HG03439 (cell line): ENCODE results near the gene DLG1.

Source experiments
- ATAC-seq: cut with Tn5 transposase; IDR thresholded peaks from one replicate; pipeline ENCODE4 v1.9.1; 2021; ENCODE audit warnings: mild to moderate bottlenecking, moderate library complexity; ENCODE audit not compliant: unreplicated experiment

Gene DLG1

DNA sequence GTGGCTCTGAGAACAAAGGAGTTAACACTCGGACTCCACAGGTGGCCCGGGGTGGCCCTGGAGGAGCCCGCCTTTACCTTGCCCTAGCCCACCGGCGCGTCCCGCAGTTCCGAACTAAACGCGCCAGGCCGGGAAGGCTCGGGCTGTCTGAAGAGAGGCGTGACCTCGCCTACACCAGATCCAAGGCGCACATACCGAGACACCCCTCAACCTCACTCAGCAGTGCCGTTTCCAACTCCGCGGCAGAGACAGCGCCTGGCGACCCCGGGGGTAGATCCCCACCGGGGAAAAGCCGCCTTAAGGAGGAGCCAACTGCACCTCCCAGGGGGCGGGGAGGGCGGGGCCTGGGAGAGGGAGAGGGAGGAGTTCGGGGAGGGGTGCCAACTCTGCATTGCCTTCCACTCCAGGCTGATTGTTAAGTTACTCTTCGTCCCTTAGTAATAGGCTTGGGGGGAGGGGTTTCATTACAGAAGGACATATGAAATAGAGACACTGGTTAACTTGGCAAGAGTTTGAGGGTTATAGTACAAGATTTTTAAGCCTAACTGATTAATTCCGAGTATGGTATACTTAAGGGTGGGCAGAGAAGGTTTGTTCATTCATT, at the start of gene DLG1:
TSS of gene DLG1 (minus strand) at position 272 of the 604 bp plus-strand sequence. CDS start 1,408 bp downstream, outside the sequence.
- peak; percentile 48 for ATAC-seq

DNA sequence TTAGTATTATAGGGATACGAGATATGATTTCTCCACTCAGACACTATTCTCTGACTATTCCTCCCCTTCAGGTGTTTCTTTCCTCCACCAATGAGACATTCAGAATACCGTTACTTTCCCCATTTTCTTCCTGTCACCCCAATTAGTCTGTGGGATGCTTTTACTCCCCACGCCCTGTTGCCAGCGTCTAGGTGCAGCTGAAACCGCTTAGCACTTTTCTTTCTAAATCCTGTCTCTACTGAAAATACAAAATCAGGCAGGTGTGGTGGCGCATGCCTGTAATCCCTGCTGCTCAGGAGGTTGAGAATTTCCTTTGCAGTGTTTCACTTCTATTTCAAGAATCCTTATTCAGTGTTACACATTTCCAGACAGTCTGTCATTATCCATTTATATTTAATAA, 49.6 kb upstream of the DLG1 start:
- no peak for ATAC-seq

DNA sequence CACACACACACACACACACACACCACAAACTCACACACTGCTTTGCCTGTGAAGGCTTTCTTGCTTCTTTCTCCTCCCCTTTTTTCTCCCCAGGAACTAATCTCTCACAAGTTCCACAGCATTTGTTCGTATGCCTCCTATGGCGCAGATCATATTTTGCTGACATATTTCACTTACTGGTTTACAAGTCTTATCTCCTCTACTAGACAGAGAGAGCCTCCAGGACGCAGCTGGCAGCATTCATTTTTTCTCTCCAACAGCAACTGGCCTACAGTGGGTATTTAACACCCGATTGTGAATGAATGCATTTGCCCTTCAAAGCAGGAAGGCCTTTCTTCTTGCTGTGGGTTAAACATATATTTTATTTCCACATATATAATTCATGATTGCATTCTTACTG, 47.0 kb upstream of the DLG1 start:
- ATAC-seq = no peak

DNA sequence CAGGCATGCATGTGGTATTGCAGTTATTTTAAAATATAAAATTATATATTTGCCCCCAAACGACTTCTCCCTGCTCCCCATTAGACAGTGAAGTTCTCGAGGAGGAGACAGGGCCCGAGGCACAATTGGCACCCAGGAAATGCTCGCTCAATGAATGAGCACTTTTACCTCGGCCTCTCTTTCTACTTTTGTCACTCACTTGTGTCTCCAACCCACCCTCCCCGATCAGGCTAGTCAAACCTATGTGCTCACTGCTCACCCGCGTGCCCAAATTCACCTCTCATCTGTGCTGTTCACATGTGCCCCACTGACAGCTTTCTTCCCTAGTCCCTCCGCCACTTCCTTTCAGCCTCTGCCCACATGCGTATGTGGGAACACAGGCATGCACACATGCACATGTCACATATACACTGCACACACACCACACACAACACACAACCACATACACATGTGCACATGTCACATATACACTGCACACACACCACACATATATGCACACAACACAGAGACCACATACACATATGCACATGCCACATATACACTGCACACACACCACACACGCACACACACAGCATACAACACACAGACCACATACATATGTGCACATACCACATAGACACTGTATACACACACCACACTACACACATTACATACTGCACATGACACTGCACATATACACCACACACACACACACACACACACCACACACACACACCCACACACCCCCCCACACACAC, 46.3 kb upstream of the DLG1 start:
- no peak for ATAC-seq

DNA sequence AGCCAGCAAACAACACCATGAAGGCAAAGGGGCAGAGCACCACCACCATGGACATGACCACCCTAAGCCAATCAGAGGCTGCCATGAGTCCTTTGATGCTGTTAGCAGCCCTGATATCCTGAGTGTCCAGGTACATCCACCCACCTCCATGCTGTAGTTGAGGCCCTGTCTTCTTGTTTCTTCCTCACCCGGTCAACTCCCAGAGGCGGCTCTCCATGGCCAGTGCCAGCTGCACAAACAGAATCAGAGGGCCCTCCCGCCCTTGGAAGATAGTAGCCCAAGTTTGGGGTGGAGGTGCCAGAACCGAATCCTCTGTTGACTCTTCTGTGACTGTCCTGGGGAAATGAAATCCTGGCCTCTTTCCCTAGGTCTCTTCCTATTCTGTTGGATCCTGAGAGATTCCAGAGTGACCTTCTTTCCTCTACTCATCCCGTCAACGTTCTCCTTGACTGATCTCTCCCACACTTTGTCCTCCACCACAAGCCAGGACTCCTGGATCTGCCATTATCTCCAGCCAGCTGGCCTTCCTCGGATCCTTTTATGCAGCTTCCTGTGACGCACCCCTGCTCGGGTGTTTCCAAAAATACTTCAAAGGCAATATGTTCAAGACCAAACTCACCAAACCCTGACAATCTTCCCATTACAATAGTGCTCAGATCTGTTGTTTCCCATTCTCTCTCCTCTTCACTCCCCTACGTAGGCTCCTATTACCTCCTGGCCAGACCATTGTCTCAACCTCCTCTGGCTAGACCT, 45.4 kb upstream of the DLG1 start:
- no peak for ATAC-seq

DNA sequence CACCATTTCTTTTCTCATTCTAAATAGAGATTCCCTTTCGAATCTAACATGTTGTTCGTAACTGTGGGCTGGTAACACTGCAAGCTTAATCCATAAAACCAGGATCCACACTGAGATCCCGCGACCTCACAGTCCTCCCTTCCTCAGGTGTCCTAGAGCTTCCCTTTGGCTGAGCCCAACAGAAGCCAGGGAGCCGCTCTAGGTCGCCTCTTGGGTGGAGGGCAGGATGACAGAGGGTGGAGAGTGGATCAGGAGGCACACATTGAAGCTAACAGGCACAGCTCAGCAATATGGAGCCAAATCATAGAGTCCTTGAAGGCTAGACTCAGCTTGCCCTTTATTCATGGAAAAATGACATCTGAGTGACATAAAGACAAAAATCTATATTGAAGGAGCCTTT, 44.7 kb upstream of the DLG1 start:
- no peak for ATAC-seq

DNA sequence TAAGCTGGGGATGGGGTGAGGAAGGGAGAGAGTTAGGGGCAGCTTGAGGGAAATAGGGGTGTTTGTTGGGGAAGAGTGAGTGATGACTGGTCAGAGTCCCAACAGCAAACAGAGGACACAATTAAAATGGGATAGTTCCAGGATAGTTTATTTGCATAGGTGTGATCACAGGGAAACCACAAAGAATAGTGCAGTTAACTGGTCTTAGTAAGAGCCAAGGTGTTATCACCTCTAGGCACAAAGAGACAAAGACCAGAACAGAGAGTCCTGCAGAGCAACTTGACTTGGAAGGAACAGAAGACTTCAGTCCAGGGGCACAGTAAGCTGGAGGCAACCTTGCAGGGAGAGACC, 42.1 kb upstream of the DLG1 start:
- no peak for ATAC-seq

DNA sequence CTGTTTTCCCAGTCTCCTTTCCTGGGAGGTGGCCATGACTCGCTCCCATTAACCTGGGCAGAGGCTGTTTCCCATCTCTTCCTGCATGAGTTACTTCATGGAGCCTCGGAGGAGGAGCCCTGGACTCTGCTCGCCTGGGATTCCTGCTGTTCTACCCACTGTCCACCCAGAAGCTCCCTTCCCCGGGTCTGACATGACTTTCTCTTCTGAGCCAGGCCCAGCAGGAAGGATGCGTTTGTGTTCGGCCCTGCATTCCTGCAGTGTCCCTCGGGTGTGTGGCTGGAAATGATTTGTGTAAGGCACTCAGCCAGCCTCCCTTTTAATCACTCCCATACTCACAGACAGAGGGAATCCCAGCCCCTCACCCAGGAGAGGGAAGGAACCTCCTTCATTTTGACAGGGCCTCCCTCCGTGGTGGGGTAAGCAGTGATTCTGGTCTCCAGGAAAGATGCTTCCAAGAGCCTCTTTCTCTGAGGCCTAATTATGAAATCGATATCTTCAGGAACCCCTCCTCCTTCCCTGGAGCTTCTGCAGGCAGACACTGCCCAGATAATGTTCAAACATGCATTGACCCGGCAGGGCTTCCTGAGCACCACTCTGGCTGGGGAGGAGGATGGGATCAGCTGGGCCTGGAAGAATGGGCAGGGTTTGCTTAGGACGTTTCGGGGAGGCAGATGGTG, 41.6 kb upstream of the DLG1 start:
- ATAC-seq = no peak

DNA sequence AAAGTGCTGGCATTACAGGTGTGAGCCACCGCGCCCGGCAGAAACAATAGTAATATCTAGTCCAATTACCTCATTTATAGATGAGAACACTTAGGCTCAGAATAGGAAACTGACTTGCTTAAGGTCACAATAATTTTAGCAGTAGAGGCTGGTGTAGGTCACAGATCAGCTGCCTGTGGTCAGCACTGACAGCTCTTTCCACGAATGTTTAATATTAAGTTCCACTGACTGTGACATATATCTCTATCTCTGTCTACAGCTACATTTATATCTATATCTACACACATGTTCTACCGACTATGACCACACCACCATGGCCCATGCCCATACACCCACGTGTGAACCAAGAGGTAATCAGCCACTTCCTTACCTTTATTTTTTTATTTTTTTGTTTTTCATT, 40.2 kb upstream of the DLG1 start:
- no peak for ATAC-seq

DNA sequence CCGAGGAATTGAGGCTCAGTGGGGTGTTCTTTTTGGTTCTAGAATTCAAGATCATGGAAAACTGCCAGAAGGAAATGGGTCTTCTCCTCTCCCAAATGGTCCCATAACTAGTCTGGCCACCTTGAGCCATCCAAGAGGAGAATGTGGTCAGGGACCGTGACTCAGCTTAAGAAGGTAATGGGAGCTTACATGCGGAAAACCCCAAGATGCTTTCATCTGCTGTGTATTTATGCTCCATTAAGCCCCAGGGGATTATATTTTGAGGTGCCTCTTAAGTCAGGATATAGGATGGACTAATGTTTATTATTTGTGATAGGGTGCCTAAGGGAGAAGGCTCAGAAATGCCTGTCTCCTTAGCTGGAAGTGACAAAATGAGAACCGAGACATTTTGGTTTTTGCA, 39.2 kb upstream of the DLG1 start:
- no peak for ATAC-seq

DNA sequence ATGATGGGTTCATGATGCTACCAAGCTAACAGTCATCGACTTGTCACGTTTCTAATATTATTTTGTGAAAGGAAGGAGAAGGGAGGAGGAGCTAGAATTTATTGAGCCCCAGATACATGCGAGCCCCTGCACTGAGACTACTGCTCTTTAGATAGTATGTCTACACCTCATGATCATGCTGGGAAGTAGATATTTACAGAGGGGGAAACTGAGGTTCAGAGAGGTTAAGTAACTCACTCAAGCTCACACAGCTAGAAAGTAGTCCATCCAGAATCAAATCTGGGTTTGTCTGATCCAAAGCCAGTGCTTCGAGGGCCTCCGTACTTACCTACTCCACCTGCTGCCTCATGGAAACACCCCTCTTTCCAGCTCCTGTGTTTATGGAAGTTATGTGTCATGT, 38.8 kb upstream of the DLG1 start:
- ATAC-seq = no peak

DNA sequence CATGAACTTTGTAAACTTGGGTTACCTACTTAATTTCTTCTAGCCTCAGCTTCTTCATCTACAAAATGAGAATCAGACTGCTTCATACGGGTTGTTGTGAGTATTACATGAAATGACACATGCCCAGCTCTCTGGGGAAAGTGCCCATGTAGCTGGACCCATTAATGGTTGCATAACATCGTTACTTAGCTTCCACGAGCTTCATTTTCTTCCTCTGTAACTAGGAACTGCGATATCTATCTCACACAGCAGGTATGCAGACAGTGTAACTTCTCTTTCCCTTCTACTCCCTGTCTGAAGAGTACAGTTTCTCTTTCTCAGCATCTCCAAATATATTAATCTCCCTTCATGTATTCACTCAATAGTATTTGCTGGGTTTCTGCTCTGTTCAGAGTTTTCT, 37.9 kb upstream of the DLG1 start:
- ATAC-seq = no peak

DNA sequence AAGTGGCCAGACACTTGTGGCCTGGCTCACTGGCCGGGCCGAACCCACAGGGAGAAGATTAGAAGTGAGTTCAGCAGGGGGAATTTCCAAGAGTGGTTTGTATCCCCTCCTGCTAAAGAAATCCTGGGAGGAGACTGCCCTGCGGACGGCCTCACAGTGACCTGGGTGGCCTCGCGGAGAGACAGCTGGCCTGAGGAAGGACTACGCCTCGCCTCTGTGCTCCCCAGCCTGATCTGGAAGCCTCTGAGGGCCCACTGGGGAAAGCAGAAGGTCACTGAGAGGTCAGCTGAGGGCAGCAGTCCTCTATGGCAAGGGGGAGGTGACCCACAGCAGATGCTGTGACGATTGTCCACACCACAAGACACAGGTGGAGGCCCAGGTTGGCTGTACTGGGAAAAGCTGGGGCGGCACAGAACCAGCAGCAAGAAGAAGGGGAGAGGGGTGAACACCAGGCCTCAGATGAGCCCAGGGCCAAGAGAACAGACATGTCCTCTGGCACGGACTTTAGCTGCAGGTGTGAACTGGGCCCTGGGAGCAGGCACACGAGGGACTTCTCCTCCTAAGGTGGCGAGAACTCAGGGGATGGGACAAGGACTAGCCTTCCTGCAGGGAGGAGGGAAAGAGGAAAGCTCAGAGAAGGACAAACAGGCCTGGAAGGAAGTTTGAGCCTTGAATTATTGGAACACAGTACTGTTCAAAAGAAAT, 37.2 kb upstream of the DLG1 start:
- ATAC-seq = no peak

DNA sequence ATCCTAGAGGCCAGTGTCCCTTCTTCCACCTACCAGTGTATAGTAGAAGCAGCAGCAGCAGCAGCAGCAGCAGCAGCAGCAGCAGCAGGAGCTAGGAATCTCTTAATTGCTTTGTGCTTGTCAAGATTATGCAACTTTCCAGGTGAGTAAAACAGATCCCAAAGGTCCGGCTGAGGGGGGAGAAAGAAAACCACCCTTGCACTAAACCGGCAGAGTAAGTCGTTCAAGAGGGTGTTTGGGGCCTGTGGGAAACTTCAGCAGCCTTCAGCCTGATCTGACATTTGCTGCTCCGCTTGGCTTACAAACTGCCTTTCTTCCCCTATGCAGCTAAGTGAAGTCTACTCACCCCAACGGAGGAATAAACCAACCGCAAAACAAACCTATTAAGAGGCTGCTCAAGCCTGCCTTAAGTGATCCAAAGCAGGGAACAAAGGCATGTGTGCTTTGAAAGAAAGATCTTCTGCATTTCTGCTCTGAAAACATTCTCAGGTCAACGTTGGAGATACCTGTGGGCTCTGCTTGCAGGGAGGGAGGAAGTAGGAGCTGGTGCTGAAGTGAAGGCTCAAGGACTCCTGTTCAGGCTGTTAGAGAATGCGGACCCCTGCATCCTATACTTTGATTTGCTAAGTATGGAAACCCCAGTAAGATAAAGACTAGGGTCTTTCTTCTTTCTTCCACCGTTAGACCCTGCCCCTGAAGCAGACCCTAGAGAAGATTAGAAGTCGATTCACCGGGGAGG, 35.7 kb upstream of the DLG1 start:
- no peak for ATAC-seq

DNA sequence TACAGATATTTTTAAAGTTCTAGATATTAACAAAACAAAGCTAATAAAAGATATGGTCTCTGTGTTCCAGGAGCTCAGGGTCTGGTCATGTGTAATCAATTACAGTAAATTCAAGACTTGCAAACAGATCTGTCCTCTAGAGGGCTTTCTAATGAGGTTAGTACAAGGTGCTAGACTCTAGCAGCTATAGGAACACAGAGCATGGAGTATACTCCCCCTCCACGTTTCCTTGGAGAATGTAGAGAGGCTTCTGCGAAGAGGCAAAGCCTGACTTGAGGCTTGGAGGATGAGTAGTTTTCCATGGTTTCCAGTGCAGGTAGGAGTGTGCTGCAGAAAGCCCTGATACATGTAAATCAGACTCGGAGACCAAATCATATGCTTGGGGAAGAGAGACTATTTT, 32.7 kb upstream of the DLG1 start:
- ATAC-seq = no peak

DNA sequence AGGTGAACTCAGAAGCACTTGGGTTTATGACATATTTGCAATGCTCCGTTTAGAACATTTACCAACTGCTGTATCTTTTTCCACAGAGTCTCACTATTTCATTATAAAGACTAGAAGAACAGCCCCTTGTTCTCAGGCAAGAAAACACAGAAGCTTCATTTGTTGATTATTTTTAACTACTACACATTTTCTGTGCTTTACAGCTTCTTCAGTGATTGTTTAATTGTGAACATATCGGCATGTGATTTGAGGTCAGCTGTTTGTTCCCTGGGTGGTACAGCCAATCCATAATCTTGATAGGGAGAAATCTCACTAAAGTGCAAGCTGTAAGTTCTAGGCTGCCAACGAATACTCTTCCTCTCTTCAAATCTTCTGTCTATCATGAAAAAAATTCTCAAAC, 31.0 kb upstream of the DLG1 start:
- no peak for ATAC-seq

DNA sequence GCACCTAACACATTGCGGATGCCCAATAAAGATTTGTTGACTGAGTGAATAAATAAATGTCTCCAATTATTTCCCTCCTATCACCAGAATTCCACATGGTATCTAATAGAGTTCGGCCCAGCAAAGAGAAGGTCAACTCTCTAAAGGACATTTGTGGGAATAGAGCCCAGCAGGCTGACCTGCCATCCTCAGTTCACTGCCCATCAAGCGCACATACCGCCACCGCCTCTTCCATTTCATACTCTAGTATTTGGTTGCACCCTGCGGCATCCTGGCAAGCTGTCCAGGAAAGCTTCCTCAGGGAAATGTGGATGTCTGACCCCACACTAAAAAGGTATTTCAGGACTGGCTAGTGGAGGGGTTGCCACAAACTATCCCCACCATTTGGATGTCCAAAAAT, 29.8 kb upstream of the DLG1 start:
- no peak for ATAC-seq

DNA sequence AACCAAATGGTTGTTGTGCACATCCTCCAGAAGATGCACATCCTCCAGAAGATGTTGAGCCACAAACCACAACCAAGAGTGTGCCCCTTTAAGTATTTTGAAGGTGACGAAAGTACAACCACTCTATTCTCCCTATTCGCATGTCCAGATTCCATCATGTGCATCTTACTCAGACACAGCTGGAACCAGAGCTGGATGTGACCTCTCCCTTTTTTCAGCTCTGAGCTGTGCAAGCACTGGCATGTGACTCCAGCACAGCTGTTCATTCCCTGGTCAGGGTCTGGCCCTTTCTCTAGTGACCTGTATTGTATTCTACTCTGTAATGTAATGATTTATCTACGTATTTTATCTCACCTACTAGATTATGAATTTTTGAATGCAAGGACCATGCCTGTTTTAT, 29.3 kb upstream of the DLG1 start:
- ATAC-seq = no peak

DNA sequence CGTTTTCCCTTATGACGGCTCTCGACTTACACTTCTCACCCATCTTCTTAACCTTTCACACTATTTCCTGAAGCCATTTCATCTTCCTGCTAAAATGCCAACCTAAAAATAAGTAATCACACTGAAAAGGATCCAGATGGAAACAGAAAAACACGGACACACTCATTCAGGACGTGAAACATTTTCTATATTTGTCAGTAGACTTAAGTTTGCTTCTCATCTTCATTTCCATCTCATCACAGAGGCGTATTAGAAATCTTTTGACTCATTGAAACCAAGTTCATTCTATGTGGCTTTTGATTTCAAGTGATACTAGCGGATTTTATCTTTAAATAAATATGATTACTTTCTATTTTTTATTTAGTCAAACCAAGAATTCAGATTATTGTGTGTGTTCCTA, 27.4 kb upstream of the DLG1 start:
- no peak for ATAC-seq

DNA sequence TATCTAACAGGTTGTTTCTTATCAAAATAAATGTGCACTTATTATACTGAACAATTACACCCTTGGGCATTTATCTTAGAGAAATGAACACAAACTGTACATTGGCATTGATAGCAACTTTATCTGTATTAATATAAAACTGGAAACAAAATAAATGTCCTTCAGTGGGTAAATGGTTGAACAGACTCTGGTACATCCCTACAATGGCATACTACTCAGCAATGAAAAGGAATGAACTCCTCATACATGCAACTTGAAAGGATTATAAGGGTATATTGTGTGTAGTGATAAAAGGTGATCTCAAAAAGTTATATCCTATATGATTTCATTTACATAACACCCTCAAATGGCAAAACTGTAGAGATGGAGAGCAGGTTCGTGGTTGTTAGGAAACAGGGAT, 23.7 kb upstream of the DLG1 start:
- ATAC-seq = no peak
